Measurements from ENCODE around the gene NEFH. TPM values are rescaled to one million over a fixed set of nuclear protein-coding genes. Genes with fewer than 3 reads are reported as not detected.

The NEFH gene
- total RNA-seq, 1 donor from 2014 or later, result 0.43 TPM

DNA sequence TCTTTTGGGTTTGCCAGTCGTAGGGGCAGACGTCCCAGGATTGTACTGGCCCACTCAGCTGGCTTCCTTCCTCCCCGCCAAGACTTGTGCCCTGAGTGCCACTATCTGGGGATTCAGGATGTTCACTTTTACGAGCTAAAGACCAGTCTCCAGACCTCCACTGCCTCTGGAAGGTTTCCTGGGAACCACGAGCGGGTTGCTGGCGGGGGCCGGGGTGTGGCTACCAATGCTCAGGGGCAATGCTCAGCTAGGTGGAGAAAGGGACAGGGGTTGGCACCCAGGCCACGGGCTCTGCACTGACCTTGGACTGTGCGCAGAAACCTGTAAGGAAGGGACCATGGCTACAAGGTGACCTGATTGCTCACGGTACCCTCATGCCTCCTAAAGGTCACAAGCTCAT is 2.2 kb downstream of the NEFH start:
- H3K9me3 ChIP-seq (ENCODE audit: low read depth), result no peaks in the 10 kb centered on the region
- H3K4me1 ChIP-seq, result peaks cover 24% of the 10 kb centered on the region
- H3K9ac ChIP-seq, result no peak overlapping the region
- Mint-ChIP-seq H3K36me3 (peaks cover 2% of the 10 kb centered on the region), H3K9me3 (no peaks in the 10 kb centered on the region), H3K27me3 (ENCODE audit: insufficient read depth, low read depth) (peaks cover 35% of the 10 kb centered on the region), H3K4me3 (peak overlapping the region; percentile 59), H3K4me1 (peaks cover 29% of the 10 kb centered on the region), H3K27ac (no peak overlapping the region)
- TF ChIP-seq EZH2phosphoT487 (IDR thresholded peaks at IDR 0.05) (no peak), CTCF (IDR thresholded peaks at IDR 0.05) (no peak), EZH2 (IDR thresholded peaks at IDR 0.05) (no peak)
- H3K36me3 ChIP-seq, result no peaks in the 10 kb centered on the region
- no peak for DNase-seq (ENCODE audit: low spot score)
- H3K79me2 ChIP-seq (ENCODE audit: low read depth), result no peaks in the 10 kb centered on the region
- no peak overlapping the region for H3K4me2 ChIP-seq
- H3K4me3 ChIP-seq, result no peak overlapping the region
- no peak overlapping the region for H2AFZ ChIP-seq (replicated peaks)
- H3F3A ChIP-seq (ENCODE audit: low read depth), result peaks cover 28% of the 10 kb centered on the region
- H3K27me3 ChIP-seq, result peaks cover 57% of the 10 kb centered on the region
- no peak overlapping the region for H3K27ac ChIP-seq
- peaks cover 47% of the 10 kb centered on the region for H4K20me1 ChIP-seq (ENCODE audit: low read depth)

DNA sequence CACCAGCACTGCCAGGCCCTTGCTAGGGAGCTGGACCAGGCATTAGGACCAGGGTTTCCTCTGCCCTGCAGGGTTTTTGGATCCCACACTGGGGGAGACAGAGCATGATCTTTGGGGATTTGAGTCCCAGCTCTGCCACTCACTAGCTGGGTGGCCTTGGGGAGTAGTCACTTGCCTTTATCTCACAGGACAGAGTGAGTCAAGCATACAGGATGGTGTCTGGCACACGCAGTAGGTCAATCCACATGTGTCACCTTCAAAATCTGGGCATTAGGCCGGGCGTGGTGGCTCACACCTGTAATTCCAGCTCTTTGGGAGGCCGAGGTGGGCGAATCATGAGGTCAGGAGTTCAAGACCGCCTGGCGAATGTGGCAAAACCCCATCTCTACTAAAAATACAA is 2.7 kb downstream of the NEFH start:
- Mint-ChIP-seq H3K27ac (no peak overlapping the region), H3K36me3 (peaks cover 2% of the 10 kb centered on the region), H3K4me3 (no peak overlapping the region), H3K4me1 (peaks cover 29% of the 10 kb centered on the region), H3K27me3 (ENCODE audit: insufficient read depth, low read depth) (peaks cover 32% of the 10 kb centered on the region), H3K9me3 (no peaks in the 10 kb centered on the region)
- Histone ChIP-seq H2AFZ (replicated peaks) (no peak overlapping the region), H3K9ac (no peak overlapping the region), H3K27ac (no peak overlapping the region), H4K20me1 (ENCODE audit: low read depth) (peaks cover 43% of the 10 kb centered on the region), H3K4me2 (no peak overlapping the region), H3K27me3 (peaks cover 53% of the 10 kb centered on the region), H3K9me3 (ENCODE audit: low read depth) (no peaks in the 10 kb centered on the region), H3F3A (ENCODE audit: low read depth) (peaks cover 28% of the 10 kb centered on the region), H3K79me2 (ENCODE audit: low read depth) (no peaks in the 10 kb centered on the region), H3K36me3 (no peaks in the 10 kb centered on the region), H3K4me1 (peaks cover 24% of the 10 kb centered on the region), H3K4me3 (no peak overlapping the region)
- DNase-seq (ENCODE audit: low spot score), result no peak
- TF ChIP-seq EZH2phosphoT487 (IDR thresholded peaks at IDR 0.05) (no peak), EZH2 (IDR thresholded peaks at IDR 0.05) (no peak), CTCF (IDR thresholded peaks at IDR 0.05) (no peak)

- Histone ChIP-seq H2AFZ (replicated peaks) (no peak overlapping the region), H3K27ac (no peak overlapping the region), H3K27me3 (peaks cover 47% of the 10 kb centered on the region), H3K36me3 (no peaks in the 10 kb centered on the region), H3F3A (ENCODE audit: low read depth) (peaks cover 28% of the 10 kb centered on the region), H3K4me1 (peaks cover 18% of the 10 kb centered on the region), H3K79me2 (ENCODE audit: low read depth) (no peaks in the 10 kb centered on the region), H4K20me1 (ENCODE audit: low read depth) (peaks cover 38% of the 10 kb centered on the region), H3K9me3 (ENCODE audit: low read depth) (no peaks in the 10 kb centered on the region), H3K9ac (no peak overlapping the region), H3K4me2 (no peak overlapping the region), H3K4me3 (no peak overlapping the region)
- H3K27me3 Mint-ChIP-seq (ENCODE audit: insufficient read depth, low read depth), result peaks cover 27% of the 10 kb centered on the region
- H3K27ac Mint-ChIP-seq, result no peak overlapping the region
- no peak for DNase-seq (ENCODE audit: low spot score)
- no peak overlapping the region for H3K4me3 Mint-ChIP-seq
- TF ChIP-seq CTCF (IDR thresholded peaks at IDR 0.05) (no peak), EZH2phosphoT487 (IDR thresholded peaks at IDR 0.05) (no peak), EZH2 (IDR thresholded peaks at IDR 0.05) (no peak)
- H3K36me3 Mint-ChIP-seq, result peaks cover 2% of the 10 kb centered on the region
- H3K4me1 Mint-ChIP-seq, result peaks cover 24% of the 10 kb centered on the region
- no peaks in the 10 kb centered on the region for H3K9me3 Mint-ChIP-seq
Observed at GRCh38 chr22:29483254-29483653, 3.2 kb downstream of the NEFH start.
